ENCODE results near the gene SYNPR. TPM values are rescaled to one million over a fixed set of nuclear protein-coding genes. Genes with fewer than 3 reads are reported as not detected.

The SYNPR gene
- total RNA-seq, 1 donor from 2014 or later = not detected

DNA sequence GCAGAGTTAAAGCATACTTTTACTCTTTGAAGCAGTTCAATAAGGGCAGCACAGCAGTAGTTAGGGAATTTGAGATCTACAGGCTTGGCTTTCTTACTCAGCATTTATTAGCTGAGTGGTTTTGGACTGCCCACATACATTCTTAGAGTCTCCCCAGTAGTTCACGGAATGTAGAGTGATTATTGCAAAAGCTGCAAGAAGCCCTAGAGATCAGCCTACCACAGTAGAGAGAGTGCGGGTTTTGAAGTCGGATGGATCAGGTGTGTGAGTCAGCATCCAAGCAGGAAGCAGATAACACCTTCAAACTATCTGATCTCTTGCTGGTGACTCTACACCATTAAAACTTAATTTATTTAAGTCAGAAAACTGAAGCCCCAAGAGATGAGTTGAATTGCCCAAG is 171.9 kb downstream of the SYNPR start:
- H3K9me3 Mint-ChIP-seq = no peaks in the 10 kb centered on the region
- no peak overlapping the region for H3K27ac Mint-ChIP-seq (ENCODE audit: unreplicated experiment)
- H3K36me3 Mint-ChIP-seq (ENCODE audit: low read depth) = no peaks in the 10 kb centered on the region
- TF ChIP-seq, protein P1, sequence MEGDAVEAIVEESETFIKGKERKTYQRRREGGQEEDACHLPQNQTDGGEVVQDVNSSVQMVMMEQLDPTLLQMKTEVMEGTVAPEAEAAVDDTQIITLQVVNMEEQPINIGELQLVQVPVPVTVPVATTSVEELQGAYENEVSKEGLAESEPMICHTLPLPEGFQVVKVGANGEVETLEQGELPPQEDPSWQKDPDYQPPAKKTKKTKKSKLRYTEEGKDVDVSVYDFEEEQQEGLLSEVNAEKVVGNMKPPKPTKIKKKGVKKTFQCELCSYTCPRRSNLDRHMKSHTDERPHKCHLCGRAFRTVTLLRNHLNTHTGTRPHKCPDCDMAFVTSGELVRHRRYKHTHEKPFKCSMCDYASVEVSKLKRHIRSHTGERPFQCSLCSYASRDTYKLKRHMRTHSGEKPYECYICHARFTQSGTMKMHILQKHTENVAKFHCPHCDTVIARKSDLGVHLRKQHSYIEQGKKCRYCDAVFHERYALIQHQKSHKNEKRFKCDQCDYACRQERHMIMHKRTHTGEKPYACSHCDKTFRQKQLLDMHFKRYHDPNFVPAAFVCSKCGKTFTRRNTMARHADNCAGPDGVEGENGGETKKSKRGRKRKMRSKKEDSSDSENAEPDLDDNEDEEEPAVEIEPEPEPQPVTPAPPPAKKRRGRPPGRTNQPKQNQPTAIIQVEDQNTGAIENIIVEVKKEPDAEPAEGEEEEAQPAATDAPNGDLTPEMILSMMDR (conservative IDR thresholded peaks at IDR 0.05) = no peak
- DNase-seq (ENCODE audit: low read depth, low spot score) = no peak
- no peaks in the 10 kb centered on the region for H3K4me1 Mint-ChIP-seq
- H3K4me3 Mint-ChIP-seq = no peak overlapping the region
- peaks cover 3% of the 10 kb centered on the region for H3K27me3 Mint-ChIP-seq (ENCODE audit: low read depth)

DNA sequence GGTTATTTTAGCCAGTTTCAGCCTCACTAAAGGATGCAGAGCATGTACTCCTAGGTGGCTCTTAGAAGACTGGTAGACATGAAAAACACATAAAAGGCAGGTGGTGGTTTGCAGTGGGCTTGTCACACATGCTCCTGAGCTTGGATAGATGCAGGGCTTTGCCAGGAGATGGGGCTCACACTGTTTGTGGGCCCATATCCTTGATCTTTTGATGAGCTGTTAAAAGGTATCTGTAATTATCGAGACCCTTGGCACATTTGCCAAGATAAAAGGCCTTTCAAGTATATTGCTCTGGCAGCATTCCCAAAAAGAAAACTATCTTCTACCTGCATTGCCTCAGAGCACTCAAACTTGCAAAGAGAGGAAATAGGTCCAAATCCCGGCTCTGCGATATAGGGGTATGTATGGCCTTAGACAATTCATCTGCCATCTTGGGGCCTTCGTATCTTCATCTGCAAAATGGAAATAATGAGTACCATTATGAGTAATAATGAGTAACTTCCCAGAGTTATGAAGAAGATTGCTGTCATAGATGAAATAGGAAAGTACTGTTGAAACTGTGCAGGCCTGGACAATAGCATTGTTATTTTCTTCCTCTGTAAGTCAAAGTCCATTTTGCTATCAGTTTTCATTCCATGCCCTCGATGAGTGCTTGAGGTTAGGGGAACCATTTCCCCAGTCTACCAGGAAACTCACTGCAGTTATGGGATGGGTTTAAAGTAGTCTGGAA is 172.7 kb downstream of the SYNPR start:
- Mint-ChIP-seq H3K27ac (ENCODE audit: unreplicated experiment) (no peak overlapping the region), H3K4me1 (no peaks in the 10 kb centered on the region), H3K4me3 (no peak overlapping the region), H3K9me3 (peaks cover 1% of the 10 kb centered on the region), H3K36me3 (ENCODE audit: low read depth) (no peaks in the 10 kb centered on the region), H3K27me3 (ENCODE audit: low read depth) (peaks cover 3% of the 10 kb centered on the region)
- no peak for DNase-seq (ENCODE audit: low read depth, low spot score)
- TF ChIP-seq, protein P1 (conservative IDR thresholded peaks at IDR 0.05) = no peak

DNA sequence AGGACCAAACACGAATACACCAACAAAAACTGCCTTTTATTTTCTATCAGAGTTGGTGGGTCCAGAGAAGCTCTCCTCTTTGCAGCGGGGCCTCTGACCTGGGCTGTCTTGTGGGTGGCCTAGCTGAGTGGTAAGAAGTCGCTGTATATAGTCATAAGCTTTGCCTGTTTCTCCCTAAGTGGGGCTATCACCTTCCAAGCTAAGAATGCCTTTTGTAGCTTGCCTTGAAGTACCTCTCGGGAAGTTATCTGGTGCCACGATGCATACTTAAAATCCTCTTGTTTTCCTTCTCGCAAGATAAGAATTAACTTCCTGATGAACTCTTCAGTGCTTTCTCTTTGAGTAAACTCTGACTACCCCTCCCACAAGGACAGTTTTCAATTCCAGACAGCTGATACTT is 178.8 kb downstream of the SYNPR start:
- Mint-ChIP-seq H3K4me1 (no peaks in the 10 kb centered on the region), H3K27me3 (ENCODE audit: low read depth) (no peaks in the 10 kb centered on the region), H3K4me3 (no peak overlapping the region)

DNA sequence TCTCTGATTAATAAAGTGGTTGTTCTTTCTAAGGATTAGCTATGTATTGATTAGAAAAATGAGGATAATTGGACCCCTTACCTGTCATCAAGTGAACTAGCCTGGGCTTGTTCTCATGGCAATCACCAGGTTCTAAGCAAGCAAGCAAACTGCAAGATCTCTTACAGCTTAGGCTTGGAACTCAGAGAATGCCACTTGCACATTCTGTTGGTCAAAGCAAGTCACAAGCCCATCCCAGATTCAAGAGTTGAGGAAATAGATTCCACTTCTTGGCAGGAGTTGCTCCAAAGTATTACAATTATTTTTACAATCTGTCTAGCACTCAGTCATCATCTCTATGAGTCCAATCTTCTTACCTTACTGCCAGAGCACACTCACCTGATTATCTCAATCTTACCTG is 180.3 kb downstream of the SYNPR start:
- no peak for DNase-seq (ENCODE audit: low read depth, low spot score)
- TF ChIP-seq, protein P1 (conservative IDR thresholded peaks at IDR 0.05) = no peak
- Mint-ChIP-seq H3K4me1 (no peaks in the 10 kb centered on the region), H3K9me3 (peaks cover 2% of the 10 kb centered on the region), H3K36me3 (ENCODE audit: low read depth) (no peaks in the 10 kb centered on the region), H3K4me3 (no peak overlapping the region), H3K27ac (ENCODE audit: unreplicated experiment) (no peak overlapping the region), H3K27me3 (ENCODE audit: low read depth) (no peaks in the 10 kb centered on the region)

More for the DNA sequence above, 178.8 kb downstream of the SYNPR start:
- no peaks in the 10 kb centered on the region for H3K36me3 Mint-ChIP-seq (ENCODE audit: low read depth)
- peaks cover 2% of the 10 kb centered on the region for H3K9me3 Mint-ChIP-seq
- TF ChIP-seq, protein P1 (conservative IDR thresholded peaks at IDR 0.05) = no peak
- no peak for DNase-seq (ENCODE audit: low read depth, low spot score)
- H3K27ac Mint-ChIP-seq (ENCODE audit: unreplicated experiment) = no peak overlapping the region

DNA sequence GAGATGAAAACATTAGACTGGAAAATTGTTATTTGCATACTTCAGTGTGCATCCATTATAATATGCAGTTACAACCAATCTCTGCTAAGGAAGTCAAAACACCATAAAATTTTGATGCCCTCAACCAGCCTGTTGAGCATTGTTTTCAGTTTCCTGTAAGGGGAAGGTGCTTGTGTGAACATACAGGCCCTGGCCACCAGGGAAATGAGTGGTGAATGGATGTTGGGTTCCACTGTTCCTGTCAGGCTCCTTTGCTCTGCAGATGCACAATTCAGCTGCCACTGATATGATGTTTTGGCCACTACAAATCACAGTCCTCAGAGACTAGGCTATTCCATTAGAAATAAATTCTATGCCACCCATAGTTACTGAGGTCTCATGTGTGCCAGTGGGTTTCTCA is 184.6 kb downstream of the SYNPR start:
- Mint-ChIP-seq H3K27ac (ENCODE audit: unreplicated experiment) (no peak overlapping the region), H3K27me3 (ENCODE audit: low read depth) (no peaks in the 10 kb centered on the region), H3K9me3 (no peaks in the 10 kb centered on the region), H3K36me3 (ENCODE audit: low read depth) (no peaks in the 10 kb centered on the region), H3K4me3 (no peak overlapping the region), H3K4me1 (no peaks in the 10 kb centered on the region)
- no peak for DNase-seq (ENCODE audit: low read depth, low spot score)
- TF ChIP-seq, protein P1 (conservative IDR thresholded peaks at IDR 0.05) = no peak

All from neural crest cell (in vitro differentiated cells).